HepG2 (cell line): Measurements from ENCODE around the gene NELFCD.

Experiments used
- CTCF ChIP-seq: sonication (generic); formaldehyde crosslinking; IDR thresholded peaks from 2 replicates; pipeline ENCODE4 v1.5.0; 2020; ENCODE audit warnings: mild to moderate bottlenecking, missing genetic modification reagents, moderate library complexity
- DNMT1 ChIP-seq: sonication (generic); formaldehyde crosslinking; IDR thresholded peaks from 2 replicates; pipeline ENCODE4 v1.5.1; 2020; ENCODE audit warnings: mild to moderate bottlenecking, missing genetic modification reagents
- ELF4 ChIP-seq: sonication (generic); formaldehyde crosslinking; IDR thresholded peaks from 2 replicates; pipeline ENCODE4 v1.5.0; 2020; ENCODE audit warnings: missing genetic modification reagents, mild to moderate bottlenecking, moderate library complexity, borderline replicate concordance
- EP300 ChIP-seq, 3 experiments: sonication (generic) in 1 of 3; formaldehyde crosslinking in 1 of 3; IDR thresholded peaks; 2 replicates each; pipeline versions ENCODE4 v1.5.1 to v1.6.1; 2011 to 2020; ENCODE audit warnings: low read depth in 2 of 3, low read length in 2 of 3, borderline replicate concordance in 1 of 3, improper control_type of control experiment in 1 of 3, mild to moderate bottlenecking in 1 of 3, missing genetic modification reagents in 1 of 3, moderate library complexity in 1 of 3
- FOXP4 ChIP-seq: sonication (generic); formaldehyde crosslinking; IDR thresholded peaks from 2 replicates; pipeline ENCODE4 v1.4.0; 2020; ENCODE audit warnings: missing genetic modification reagents
- IRF1 ChIP-seq: sonication (generic); formaldehyde crosslinking; IDR thresholded peaks from 2 replicates; pipeline ENCODE4 v1.4.0; 2020; ENCODE audit warnings: low read depth, mild to moderate bottlenecking, missing genetic modification reagents
- MYC ChIP-seq: sonication (generic); formaldehyde crosslinking; IDR thresholded peaks from 2 replicates; pipeline ENCODE4 v1.9.0; 2021; ENCODE audit warnings: missing genetic modification reagents, borderline replicate concordance
- RAD21 ChIP-seq: fragments of 450-650 bp; formaldehyde crosslinking; IDR thresholded peaks from 2 replicates; pipeline ENCODE4 v1.5.0; 2020; ENCODE audit warnings: mild to moderate bottlenecking
- TOE1 ChIP-seq: sonication (generic); formaldehyde crosslinking; IDR thresholded peaks from 2 replicates; pipeline ENCODE4 v1.4.0; 2020; ENCODE audit warnings: mild to moderate bottlenecking, missing genetic modification reagents
- ZNF224 ChIP-seq: sonication (generic); formaldehyde crosslinking; IDR thresholded peaks from 2 replicates; pipeline ENCODE4 v1.5.0; 2020; ENCODE audit warnings: mild to moderate bottlenecking, missing genetic modification reagents
- ZNF501 ChIP-seq: sonication (generic); formaldehyde crosslinking; IDR thresholded peaks from 2 replicates; pipeline ENCODE4 v1.5.1; 2020; ENCODE audit warnings: mild to moderate bottlenecking, moderate library complexity, missing genetic modification reagents
- ZNF780A ChIP-seq: sonication (generic); formaldehyde crosslinking; IDR thresholded peaks from 2 replicates; pipeline ENCODE4 v1.8.0; 2022; ENCODE audit warnings: mild to moderate bottlenecking, missing genetic modification reagents, moderate library complexity
- ZNF850 ChIP-seq: sonication (generic); formaldehyde crosslinking; conservative IDR thresholded peaks from 2 replicates; pipeline ENCODE4 v1.9.0; 2021; ENCODE audit warnings: mild to moderate bottlenecking, missing genetic modification reagents
- ZSCAN20 ChIP-seq: sonication (generic); formaldehyde crosslinking; IDR thresholded peaks from 2 replicates; pipeline ENCODE4 v1.4.0; 2020; ENCODE audit warnings: missing genetic modification reagents, mild to moderate bottlenecking, borderline replicate concordance

GRCh38 chr20:59023616-59024015 is 42.6 kb downstream of the NELFCD start:
- TF ChIP-seq IRF1 = no peak
- TF ChIP-seq ZNF224 (CRISPR knock-in tag) = no peak
- TF ChIP-seq FOXP4 (CRISPR knock-in tag) = no peak
- TF ChIP-seq TOE1 (CRISPR knock-in tag) = no peak
- no peak for TF ChIP-seq ELF4
- TF ChIP-seq CTCF (CRISPR knock-in tag) = no peak
- peak; percentile 28; the same call in 1 of the 2 replicates for TF ChIP-seq DNMT1 (CRISPR knock-in tag)
- TF ChIP-seq ZNF780A (CRISPR knock-in tag) = no peak
- TF ChIP-seq ZSCAN20 (CRISPR knock-in tag) = no peak
- TF ChIP-seq ZNF501 = no peak
- no peak for TF ChIP-seq ZNF850 (CRISPR knock-in tag)
- TF ChIP-seq RAD21 (CRISPR knock-in tag) = no peak
- TF ChIP-seq MYC (CRISPR knock-in tag) = no peak
- no peak for TF ChIP-seq EP300 (IDR thresholded peaks at IDR 0.05; ENCODE audit: low read depth in 2 of 2, low read length in 2 of 2)
- TF ChIP-seq EP300 (CRISPR knock-in tag; IDR thresholded peaks at IDR 0.05; ENCODE audit: borderline replicate concordance) = no peak
